Caco-2 (cell line): ENCODE measurements around the gene CRYBG1. TPM values are rescaled to one million over a fixed set of nuclear protein-coding genes. Genes with fewer than 3 reads are reported as not detected.

Experiments
- BruUV-seq: library from RNA; stranded (reverse); fragments of 400-500 nt; replicated peaks from 2 replicates; lab custom pipeline; 2021; lab: Mats Ljungman, UMichigan
- CTCF ChIA-PET: fragments of 300-600 bp; sonication (Branson Sonifier 250); formaldehyde crosslinking; loops from one replicate; lab custom pipeline; 2022; ENCODE audit warnings: antibody characterized with exemption; lab: Charles Lee
- POLR2A ChIA-PET: fragments of 300-600 bp; sonication (Branson Sonifier 250); formaldehyde crosslinking; loops from one replicate; lab custom pipeline; 2022; ENCODE audit warnings: antibody characterized with exemption; lab: Charles Lee
- DNase-seq, 2 experiments: peaks; one replicate each; pipeline versions ENCODE4 v3.0.0 to v3.0.0-alpha.2; 2020 to 2022
- H3K27me3 ChIP-seq: replicated peaks from 2 replicates; pipeline ENCODE4 v1.6.0; 2011; ENCODE audit warnings: low read length; ENCODE audit not compliant: control insufficient read depth, insufficient read depth
- H3K36me3 ChIP-seq: 2 replicates; pipeline ENCODE4 v1.5.1; 2011; ENCODE audit warnings: low read length; ENCODE audit not compliant: control insufficient read depth, insufficient read depth
- H3K4me1 ChIP-seq: fragments of 250-450 bp; sonication (Bioruptor Pico); 2 replicates; pipeline ENCODE4 v1.5.1; 2020; ENCODE audit warnings: mild to moderate bottlenecking
- H3K4me3 ChIP-seq: 2 replicates; pipeline ENCODE4 v1.5.1; 2011; ENCODE audit warnings: low read depth, mild to moderate bottlenecking, control low read depth, low read length
- H3K9me3 ChIP-seq: fragments of 250-450 bp; sonication (Bioruptor Pico); 2 replicates; pipeline ENCODE4 v1.5.1; 2020; ENCODE audit warnings: mild to moderate bottlenecking, moderate library complexity
- H3K27ac Mint-ChIP-seq: one replicate; pipeline ENCODE4 v1.8.0; 2022; ENCODE audit warnings: mixed read lengths; ENCODE audit not compliant: unreplicated experiment
- H3K27me3 Mint-ChIP-seq: one replicate; pipeline ENCODE4 v1.8.0; 2022; ENCODE audit warnings: mixed read lengths; ENCODE audit not compliant: insufficient read depth, unreplicated experiment
- H3K36me3 Mint-ChIP-seq: one replicate; pipeline ENCODE4 v1.8.0; 2022; ENCODE audit warnings: mild to moderate bottlenecking, mixed read lengths; ENCODE audit not compliant: insufficient read depth, unreplicated experiment
- H3K4me1 Mint-ChIP-seq: one replicate; pipeline ENCODE4 v1.8.0; 2022; ENCODE audit warnings: low read depth, mixed read lengths; ENCODE audit not compliant: unreplicated experiment
- H3K4me3 Mint-ChIP-seq: one replicate; pipeline ENCODE4 v1.8.0; 2022; ENCODE audit warnings: mild to moderate bottlenecking, moderate library complexity, mixed read lengths; ENCODE audit not compliant: unreplicated experiment
- H3K9me3 Mint-ChIP-seq: one replicate; pipeline ENCODE4 v1.8.0; 2022; ENCODE audit warnings: mixed read lengths; ENCODE audit not compliant: unreplicated experiment
- intact Hi-C: fragments of 100-400 bp; cut with micrococcal nuclease; formaldehyde crosslinking; loops from one replicate; pipeline ENCODE4 v1.10.0; 2022; ENCODE audit not compliant: unreplicated experiment
- total RNA-seq: library from RNA; stranded (reverse); gene quantifications from 2 replicates; pipeline ENCODE4 v1.2.3, GENCODE V29; 2022
- TF ChIP-seq, protein P1 (sequence below), 2 experiments: fragments of 200-600 bp in 1 of 2; IDR thresholded peaks; 1 replicate in 1 of 2; 2 replicates in 1 of 2; pipeline versions ENCODE4 v1.5.1 to v1.8.0; 2011 to 2022; ENCODE audit warnings: antibody characterized with exemption in 1 of 2, control low read depth in 1 of 2, inconsistent platforms in 1 of 2, low read depth in 1 of 2, low read length in 1 of 2, mild to moderate bottlenecking in 1 of 2, moderate library complexity in 1 of 2; ENCODE audit not compliant: insufficient read depth in 1 of 2, severe bottlenecking in 1 of 2, unreplicated experiment in 1 of 2

CRYBG1 gene
- total RNA-seq, 1 experiment from 2014 or later, result 13.2 TPM

DNA sequence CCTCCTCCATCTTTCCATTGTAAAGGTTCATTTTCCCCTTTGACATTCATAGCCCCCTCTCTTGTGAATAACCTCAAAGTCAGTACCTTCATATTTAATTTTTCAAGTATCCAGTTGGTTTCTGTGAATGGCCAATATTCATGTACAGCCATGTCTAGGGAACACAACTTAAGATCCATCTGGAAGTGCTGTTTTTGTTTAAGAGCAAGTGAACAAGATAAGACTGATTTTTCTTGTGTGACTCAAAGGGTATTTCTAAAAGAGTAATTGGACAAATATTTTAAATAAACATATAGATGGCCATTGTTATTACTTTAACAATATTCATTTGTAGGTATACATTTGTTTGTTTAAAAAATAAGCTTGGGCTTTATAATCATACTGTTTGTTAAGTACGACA lies 175.8 kb downstream of the CRYBG1 start:
- DNase-seq, result no peak
- Histone ChIP-seq H3K27me3 (no peaks in the 10 kb centered on the region), H3K9me3 (no peaks in the 10 kb centered on the region), H3K4me1 (peaks cover 32% of the 10 kb centered on the region), H3K36me3 (no peaks in the 10 kb centered on the region), H3K4me3 (no peak overlapping the region)
- ChIA-PET POLR2A (no interaction called here), CTCF (no interaction called here)
- Mint-ChIP-seq H3K27ac (no peak overlapping the region), H3K27me3 (no peaks in the 10 kb centered on the region), H3K36me3 (peaks cover 23% of the 10 kb centered on the region), H3K4me1 (peaks cover 33% of the 10 kb centered on the region), H3K4me3 (no peak overlapping the region), H3K9me3 (no peaks in the 10 kb centered on the region)
- no TSS peak for BruUV-seq
- TF ChIP-seq, protein P1, sequence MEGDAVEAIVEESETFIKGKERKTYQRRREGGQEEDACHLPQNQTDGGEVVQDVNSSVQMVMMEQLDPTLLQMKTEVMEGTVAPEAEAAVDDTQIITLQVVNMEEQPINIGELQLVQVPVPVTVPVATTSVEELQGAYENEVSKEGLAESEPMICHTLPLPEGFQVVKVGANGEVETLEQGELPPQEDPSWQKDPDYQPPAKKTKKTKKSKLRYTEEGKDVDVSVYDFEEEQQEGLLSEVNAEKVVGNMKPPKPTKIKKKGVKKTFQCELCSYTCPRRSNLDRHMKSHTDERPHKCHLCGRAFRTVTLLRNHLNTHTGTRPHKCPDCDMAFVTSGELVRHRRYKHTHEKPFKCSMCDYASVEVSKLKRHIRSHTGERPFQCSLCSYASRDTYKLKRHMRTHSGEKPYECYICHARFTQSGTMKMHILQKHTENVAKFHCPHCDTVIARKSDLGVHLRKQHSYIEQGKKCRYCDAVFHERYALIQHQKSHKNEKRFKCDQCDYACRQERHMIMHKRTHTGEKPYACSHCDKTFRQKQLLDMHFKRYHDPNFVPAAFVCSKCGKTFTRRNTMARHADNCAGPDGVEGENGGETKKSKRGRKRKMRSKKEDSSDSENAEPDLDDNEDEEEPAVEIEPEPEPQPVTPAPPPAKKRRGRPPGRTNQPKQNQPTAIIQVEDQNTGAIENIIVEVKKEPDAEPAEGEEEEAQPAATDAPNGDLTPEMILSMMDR (IDR thresholded peaks at IDR 0.05; ENCODE audit: insufficient read depth in 1 of 2, low read depth in 1 of 2, low read length in 1 of 2, severe bottlenecking in 1 of 2, unreplicated experiment in 1 of 2), result no peak
- intact Hi-C loops, result no loop called here

DNA sequence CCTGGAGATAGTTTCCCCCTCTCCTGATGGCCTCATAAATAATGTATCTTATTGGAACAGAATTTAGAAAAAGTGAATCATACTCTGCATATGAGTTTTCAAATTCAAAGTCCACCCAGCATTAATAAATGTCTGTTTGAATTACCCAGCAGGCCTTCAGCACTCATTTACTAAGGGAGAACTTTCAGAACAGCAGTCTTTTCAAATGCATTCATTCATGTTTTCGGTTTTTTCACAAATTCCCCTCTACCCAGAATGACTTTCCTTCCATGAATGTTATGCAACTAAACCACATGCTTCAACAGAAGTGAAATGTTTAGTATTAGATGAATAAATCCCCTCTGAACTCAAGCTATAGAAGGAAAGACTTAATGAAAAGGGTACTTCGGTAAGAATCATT lies 176.3 kb downstream of the CRYBG1 start:
- Histone ChIP-seq H3K9me3 (no peaks in the 10 kb centered on the region), H3K27me3 (no peaks in the 10 kb centered on the region), H3K4me3 (no peak overlapping the region), H3K4me1 (peaks cover 35% of the 10 kb centered on the region), H3K36me3 (no peaks in the 10 kb centered on the region)
- peaks cover 33% of the 10 kb centered on the region for H3K4me1 Mint-ChIP-seq
- peak overlapping the region; percentile 57 for H3K27ac Mint-ChIP-seq
- POLR2A ChIA-PET, result no interaction called here
- BruUV-seq, result no TSS peak
- no peak for DNase-seq
- H3K9me3 Mint-ChIP-seq, result no peaks in the 10 kb centered on the region
- CTCF ChIA-PET, result no interaction called here
- peaks cover 23% of the 10 kb centered on the region for H3K36me3 Mint-ChIP-seq
- intact Hi-C loops, result no loop called here
- H3K27me3 Mint-ChIP-seq, result no peaks in the 10 kb centered on the region
- TF ChIP-seq, protein P1 (IDR thresholded peaks at IDR 0.05; ENCODE audit: insufficient read depth in 1 of 2, low read depth in 1 of 2, low read length in 1 of 2, severe bottlenecking in 1 of 2, unreplicated experiment in 1 of 2), result no peak
- no peak overlapping the region for H3K4me3 Mint-ChIP-seq

DNA sequence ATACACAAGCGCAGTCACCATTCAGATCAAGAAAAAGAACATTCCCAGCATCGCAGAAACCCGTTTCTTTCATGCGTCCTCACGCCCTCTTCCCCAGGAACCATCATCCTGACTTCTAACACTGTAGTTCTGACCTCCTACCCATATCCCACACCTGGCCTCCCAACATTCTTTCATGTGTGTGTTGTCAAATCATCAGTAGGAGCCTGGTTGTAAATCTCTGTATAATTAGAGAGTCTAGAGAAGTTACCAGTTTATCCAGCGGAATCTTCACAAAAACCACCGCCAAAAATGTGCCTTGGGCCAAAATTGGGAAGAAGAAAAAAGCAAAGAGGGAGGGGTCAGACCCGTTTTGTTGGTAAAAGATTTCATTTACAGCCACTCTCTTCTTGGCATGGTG lies 177.1 kb downstream of the CRYBG1 start:
- TF ChIP-seq, protein P1 (IDR thresholded peaks at IDR 0.05; ENCODE audit: insufficient read depth in 1 of 2, low read depth in 1 of 2, low read length in 1 of 2, severe bottlenecking in 1 of 2, unreplicated experiment in 1 of 2), result no peak
- peaks cover 23% of the 10 kb centered on the region for H3K36me3 Mint-ChIP-seq
- no peaks in the 10 kb centered on the region for H3K27me3 Mint-ChIP-seq
- BruUV-seq, result no TSS peak
- H3K4me1 ChIP-seq, result peaks cover 35% of the 10 kb centered on the region
- intact Hi-C loops, result no loop called here
- no peak for DNase-seq
- no peaks in the 10 kb centered on the region for H3K27me3 ChIP-seq
- no peaks in the 10 kb centered on the region for H3K36me3 ChIP-seq
- no peak overlapping the region for H3K4me3 ChIP-seq
- ChIA-PET POLR2A (no interaction called here), CTCF (interaction anchor here (0.5 kb wide), 1 partner anchor 9 kb away, joined by 3 read pairs; no protein-coding TSS in a partner anchor)
- H3K4me1 Mint-ChIP-seq, result peaks cover 33% of the 10 kb centered on the region
- no peak overlapping the region for H3K27ac Mint-ChIP-seq
- H3K9me3 ChIP-seq, result no peaks in the 10 kb centered on the region
- no peak overlapping the region for H3K4me3 Mint-ChIP-seq
- H3K9me3 Mint-ChIP-seq, result no peaks in the 10 kb centered on the region
